ENCODE data around the gene ARL6. TPM values are rescaled to one million over a fixed set of nuclear protein-coding genes. Genes with fewer than 3 reads are reported as not detected.

The ARL6 gene
- total RNA-seq, 2 donors from 2014 or later, result 7.7 to 11.9 TPM

GRCh38 chr3:97738761-97739160 lies 25.8 kb upstream of the ARL6 start:
- Histone ChIP-seq H3K9me3 (no peaks in the 10 kb centered on the region), H3K27me3 (replicated peaks; ENCODE audit: insufficient read depth) (no peaks in the 10 kb centered on the region), H3K36me3 (no peaks in the 10 kb centered on the region)

DNA sequence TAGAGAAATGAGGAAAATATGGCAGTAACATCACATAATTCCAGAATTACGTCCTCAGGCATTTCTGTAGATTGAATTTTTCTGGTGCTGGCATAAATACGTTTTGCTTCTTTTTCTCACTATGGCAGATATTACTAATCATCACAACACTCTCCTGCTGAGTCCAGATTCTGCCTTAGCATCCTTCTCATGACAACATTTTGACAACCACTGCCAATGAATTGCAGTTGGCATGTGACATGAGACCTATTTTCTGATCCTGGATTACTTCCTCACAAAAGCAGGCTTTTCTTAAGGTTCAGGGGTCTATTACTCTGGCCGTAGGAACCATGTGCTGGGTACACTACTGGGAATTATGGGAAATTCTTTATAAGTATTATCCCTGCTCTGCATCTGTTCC lies 22.5 kb upstream of the ARL6 start:
- DNase-seq (ENCODE audit: low spot score) (no peak), ATAC-seq (ENCODE audit: insufficient number of reproducible peaks, low FRiP score, low read depth) (no peak)
- Histone ChIP-seq H3K4me3 (no peak overlapping the region), H3K4me1 (ENCODE audit: control insufficient read depth in 1 of 2, low read depth in 2 of 2) (no peaks in the 10 kb centered on the region), H3K27ac (no peak overlapping the region), H3K36me3 (no peaks in the 10 kb centered on the region), H3K27me3 (replicated peaks; ENCODE audit: insufficient read depth) (no peaks in the 10 kb centered on the region), H3K9me3 (no peaks in the 10 kb centered on the region)
- no peak for TF ChIP-seq CTCF (IDR thresholded peaks at IDR 0.05)

More at GRCh38 chr3:97738761-97739160, 25.8 kb upstream of the ARL6 start:
- no peak for TF ChIP-seq CTCF (IDR thresholded peaks at IDR 0.05)
- H3K4me1 ChIP-seq (ENCODE audit: control insufficient read depth in 1 of 2, low read depth in 2 of 2), result no peaks in the 10 kb centered on the region
- DNase-seq (ENCODE audit: low spot score) (no peak), ATAC-seq (ENCODE audit: insufficient number of reproducible peaks, low FRiP score, low read depth) (no peak)
- H3K4me3 ChIP-seq, result no peak overlapping the region
- no peak overlapping the region for H3K27ac ChIP-seq

DNA sequence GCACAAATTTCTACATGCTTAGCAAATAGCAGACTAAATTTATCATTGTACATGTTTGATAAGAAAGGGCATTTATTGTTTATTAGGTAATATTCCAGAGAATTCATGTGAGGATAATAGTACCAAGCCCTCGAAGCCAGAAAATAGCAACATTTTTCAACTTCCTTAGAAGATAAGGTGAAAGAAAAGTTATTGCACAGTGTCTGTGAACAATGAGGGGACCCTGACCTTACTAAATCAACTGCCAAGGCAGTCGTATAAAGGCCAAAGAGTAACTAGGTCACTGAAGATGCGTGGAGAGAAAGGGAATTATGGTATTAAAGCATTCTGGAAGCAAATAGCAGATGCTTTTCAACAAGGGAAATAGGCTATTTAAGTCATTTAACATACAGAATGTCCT lies 20.3 kb upstream of the ARL6 start:
- H3K9me3 ChIP-seq, result no peaks in the 10 kb centered on the region

DNA sequence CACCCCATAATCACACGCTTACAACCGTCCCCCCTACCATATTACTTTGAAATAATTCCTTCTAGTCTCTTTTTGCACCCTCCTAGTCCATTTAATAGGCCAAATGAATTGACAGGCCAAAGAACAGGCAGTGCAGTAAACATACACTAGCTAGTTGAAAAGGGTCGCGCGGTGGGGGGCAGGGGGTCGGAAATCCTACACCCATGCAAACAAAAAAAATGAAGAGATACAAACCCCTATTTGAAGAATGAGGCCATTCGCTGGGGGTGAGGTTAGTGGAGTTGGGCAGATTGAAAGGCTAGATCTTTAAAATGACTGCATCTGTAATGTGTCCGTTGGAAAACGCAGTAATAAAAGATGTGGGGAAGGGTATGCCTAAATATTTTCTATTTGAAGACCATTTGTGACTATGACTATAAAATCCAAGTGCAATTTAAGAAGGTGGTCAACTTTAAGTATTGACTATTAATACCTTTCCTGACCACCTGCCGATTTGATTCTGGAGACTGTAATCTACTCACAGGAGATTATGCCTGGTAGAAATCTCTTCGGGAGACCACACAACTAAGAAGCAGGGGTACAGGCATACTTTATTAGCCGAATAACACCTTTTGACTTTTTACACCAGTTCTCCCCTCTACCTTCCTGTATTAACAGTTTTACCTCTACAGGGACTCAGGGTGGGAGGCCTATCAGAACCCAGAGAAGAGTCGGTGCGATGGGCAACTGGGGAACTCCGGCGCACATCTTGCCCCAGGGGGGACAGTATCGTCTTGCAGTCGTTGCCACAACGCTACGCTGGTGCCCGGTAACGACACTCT lies 762 bp upstream of the ARL6 start:
- Histone ChIP-seq H3K36me3 (no peaks in the 10 kb centered on the region), H3K27ac (peak overlapping the region in 1 of 2 donors; percentile 42), H3K4me3 (peak overlapping the region; percentile 84), H3K4me1 (ENCODE audit: control insufficient read depth in 1 of 2, low read depth in 2 of 2) (peaks cover 2 to 14% of the 10 kb centered on the region in 2 donors), H3K27me3 (replicated peaks; ENCODE audit: insufficient read depth) (no peaks in the 10 kb centered on the region), H3K9me3 (no peaks in the 10 kb centered on the region)
- DNase-seq (ENCODE audit: low spot score) (no peak), ATAC-seq (ENCODE audit: insufficient number of reproducible peaks, low FRiP score, low read depth) (peak; percentile 48)
- TF ChIP-seq CTCF (IDR thresholded peaks at IDR 0.05), result no peak

More for the DNA sequence above, 20.3 kb upstream of the ARL6 start:
- no peak overlapping the region for H3K4me3 ChIP-seq
- H3K27ac ChIP-seq, result no peak overlapping the region
- no peaks in the 10 kb centered on the region for H3K36me3 ChIP-seq
- H3K4me1 ChIP-seq (ENCODE audit: control insufficient read depth in 1 of 2, low read depth in 2 of 2), result no peaks in the 10 kb centered on the region
- DNase-seq (ENCODE audit: low spot score) (no peak), ATAC-seq (ENCODE audit: insufficient number of reproducible peaks, low FRiP score, low read depth) (no peak)
- no peak for TF ChIP-seq CTCF (IDR thresholded peaks at IDR 0.05)
- no peaks in the 10 kb centered on the region for H3K27me3 ChIP-seq (replicated peaks; ENCODE audit: insufficient read depth)

DNA sequence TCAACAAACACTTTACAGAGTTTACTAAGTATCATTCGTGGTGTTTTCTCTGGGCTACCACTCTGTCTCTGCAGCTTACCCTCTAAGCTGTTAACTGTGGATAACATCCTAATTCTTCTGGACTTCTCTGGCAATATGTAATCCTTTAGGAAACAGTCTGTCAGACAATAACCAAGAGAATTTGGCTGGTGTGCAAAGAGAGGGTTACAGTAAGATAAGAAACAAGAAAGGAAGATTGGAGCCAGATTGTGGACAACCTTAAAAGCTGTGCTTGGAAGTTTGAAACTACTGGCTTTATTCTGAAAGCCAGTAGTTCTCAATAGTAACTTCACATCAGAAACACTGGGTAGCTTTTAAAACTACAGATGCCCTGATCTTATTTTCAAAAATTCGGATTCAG lies 778 bp downstream of the ARL6 start:
- Histone ChIP-seq H3K9me3 (no peaks in the 10 kb centered on the region), H3K4me1 (ENCODE audit: control insufficient read depth in 1 of 2, low read depth in 2 of 2) (peaks cover 2 to 14% of the 10 kb centered on the region in 2 donors), H3K4me3 (peak overlapping the region; percentile 84), H3K27ac (no peak overlapping the region), H3K36me3 (no peaks in the 10 kb centered on the region), H3K27me3 (replicated peaks; ENCODE audit: insufficient read depth) (no peaks in the 10 kb centered on the region)
- DNase-seq (ENCODE audit: low spot score), result no peak
- no peak for TF ChIP-seq CTCF (IDR thresholded peaks at IDR 0.05)
- ATAC-seq (ENCODE audit: insufficient number of reproducible peaks, low FRiP score, low read depth), result no peak
